Measurements from ENCODE around the gene DST. TPM values are rescaled to one million over a fixed set of nuclear protein-coding genes. Genes with fewer than 3 reads are reported as not detected.
A peak's percentile ranks its signal among the peaks of the same experiment; 100 is the strongest.

Gene DST
- total and polyA plus RNA-seq, 2 of the 8 experiments (the other 6 are each of a cell fraction or from before 2014, with no cell fraction given): 49.4 to 116 TPM

DNA sequence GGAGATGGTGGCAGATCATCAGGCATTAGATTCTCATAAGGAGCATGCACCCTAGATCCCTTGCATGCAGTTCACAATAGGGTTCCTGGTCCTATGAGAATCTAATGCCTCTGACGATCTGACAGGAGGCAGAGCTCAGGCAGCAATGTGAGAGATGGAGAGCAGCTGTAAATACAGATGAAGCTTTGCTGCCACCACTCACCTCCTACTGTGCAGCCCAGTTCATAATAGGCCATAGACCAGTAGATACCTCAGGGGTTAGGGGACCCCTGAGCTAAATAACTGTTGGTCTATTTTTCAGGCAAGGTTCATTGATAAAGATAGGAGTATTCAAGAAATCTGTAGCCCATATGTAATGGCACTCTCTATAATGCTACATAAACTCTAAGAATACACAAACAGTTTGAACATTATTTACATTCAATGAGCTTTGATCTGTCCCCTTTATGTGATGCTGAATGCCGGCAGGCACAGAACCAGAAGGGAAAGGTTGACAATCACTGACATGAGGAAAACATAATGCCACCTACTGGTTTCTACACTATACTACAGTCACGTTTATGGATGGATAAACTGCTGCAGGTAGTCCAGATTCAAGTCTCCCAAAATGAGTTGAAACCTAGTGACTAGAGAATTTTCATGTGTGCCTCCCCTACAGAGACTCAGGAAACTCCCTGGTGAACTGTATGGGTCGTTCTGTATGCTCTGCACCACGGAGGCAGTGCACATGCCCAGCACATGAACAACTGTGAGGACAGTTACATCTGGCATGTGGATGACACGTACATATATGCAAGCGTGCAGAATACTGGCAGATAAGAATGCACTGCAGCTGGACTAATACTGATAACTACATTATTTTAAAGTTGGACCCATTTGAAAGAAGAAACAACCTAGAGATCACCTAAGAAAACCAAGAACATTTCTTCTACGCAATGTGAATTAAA lies 72.0 kb downstream of the DST start (continued):
- TF ChIP-seq, protein P1, sequence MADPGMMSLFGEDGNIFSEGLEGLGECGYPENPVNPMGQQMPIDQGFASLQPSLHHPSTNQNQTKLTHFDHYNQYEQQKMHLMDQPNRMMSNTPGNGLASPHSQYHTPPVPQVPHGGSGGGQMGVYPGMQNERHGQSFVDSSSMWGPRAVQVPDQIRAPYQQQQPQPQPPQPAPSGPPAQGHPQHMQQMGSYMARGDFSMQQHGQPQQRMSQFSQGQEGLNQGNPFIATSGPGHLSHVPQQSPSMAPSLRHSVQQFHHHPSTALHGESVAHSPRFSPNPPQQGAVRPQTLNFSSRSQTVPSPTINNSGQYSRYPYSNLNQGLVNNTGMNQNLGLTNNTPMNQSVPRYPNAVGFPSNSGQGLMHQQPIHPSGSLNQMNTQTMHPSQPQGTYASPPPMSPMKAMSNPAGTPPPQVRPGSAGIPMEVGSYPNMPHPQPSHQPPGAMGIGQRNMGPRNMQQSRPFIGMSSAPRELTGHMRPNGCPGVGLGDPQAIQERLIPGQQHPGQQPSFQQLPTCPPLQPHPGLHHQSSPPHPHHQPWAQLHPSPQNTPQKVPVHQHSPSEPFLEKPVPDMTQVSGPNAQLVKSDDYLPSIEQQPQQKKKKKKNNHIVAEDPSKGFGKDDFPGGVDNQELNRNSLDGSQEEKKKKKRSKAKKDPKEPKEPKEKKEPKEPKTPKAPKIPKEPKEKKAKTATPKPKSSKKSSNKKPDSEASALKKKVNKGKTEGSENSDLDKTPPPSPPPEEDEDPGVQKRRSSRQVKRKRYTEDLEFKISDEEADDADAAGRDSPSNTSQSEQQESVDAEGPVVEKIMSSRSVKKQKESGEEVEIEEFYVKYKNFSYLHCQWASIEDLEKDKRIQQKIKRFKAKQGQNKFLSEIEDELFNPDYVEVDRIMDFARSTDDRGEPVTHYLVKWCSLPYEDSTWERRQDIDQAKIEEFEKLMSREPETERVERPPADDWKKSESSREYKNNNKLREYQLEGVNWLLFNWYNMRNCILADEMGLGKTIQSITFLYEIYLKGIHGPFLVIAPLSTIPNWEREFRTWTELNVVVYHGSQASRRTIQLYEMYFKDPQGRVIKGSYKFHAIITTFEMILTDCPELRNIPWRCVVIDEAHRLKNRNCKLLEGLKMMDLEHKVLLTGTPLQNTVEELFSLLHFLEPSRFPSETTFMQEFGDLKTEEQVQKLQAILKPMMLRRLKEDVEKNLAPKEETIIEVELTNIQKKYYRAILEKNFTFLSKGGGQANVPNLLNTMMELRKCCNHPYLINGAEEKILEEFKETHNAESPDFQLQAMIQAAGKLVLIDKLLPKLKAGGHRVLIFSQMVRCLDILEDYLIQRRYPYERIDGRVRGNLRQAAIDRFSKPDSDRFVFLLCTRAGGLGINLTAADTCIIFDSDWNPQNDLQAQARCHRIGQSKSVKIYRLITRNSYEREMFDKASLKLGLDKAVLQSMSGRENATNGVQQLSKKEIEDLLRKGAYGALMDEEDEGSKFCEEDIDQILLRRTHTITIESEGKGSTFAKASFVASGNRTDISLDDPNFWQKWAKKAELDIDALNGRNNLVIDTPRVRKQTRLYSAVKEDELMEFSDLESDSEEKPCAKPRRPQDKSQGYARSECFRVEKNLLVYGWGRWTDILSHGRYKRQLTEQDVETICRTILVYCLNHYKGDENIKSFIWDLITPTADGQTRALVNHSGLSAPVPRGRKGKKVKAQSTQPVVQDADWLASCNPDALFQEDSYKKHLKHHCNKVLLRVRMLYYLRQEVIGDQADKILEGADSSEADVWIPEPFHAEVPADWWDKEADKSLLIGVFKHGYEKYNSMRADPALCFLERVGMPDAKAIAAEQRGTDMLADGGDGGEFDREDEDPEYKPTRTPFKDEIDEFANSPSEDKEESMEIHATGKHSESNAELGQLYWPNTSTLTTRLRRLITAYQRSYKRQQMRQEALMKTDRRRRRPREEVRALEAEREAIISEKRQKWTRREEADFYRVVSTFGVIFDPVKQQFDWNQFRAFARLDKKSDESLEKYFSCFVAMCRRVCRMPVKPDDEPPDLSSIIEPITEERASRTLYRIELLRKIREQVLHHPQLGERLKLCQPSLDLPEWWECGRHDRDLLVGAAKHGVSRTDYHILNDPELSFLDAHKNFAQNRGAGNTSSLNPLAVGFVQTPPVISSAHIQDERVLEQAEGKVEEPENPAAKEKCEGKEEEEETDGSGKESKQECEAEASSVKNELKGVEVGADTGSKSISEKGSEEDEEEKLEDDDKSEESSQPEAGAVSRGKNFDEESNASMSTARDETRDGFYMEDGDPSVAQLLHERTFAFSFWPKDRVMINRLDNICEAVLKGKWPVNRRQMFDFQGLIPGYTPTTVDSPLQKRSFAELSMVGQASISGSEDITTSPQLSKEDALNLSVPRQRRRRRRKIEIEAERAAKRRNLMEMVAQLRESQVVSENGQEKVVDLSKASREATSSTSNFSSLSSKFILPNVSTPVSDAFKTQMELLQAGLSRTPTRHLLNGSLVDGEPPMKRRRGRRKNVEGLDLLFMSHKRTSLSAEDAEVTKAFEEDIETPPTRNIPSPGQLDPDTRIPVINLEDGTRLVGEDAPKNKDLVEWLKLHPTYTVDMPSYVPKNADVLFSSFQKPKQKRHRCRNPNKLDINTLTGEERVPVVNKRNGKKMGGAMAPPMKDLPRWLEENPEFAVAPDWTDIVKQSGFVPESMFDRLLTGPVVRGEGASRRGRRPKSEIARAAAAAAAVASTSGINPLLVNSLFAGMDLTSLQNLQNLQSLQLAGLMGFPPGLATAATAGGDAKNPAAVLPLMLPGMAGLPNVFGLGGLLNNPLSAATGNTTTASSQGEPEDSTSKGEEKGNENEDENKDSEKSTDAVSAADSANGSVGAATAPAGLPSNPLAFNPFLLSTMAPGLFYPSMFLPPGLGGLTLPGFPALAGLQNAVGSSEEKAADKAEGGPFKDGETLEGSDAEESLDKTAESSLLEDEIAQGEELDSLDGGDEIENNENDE (IDR thresholded peaks at IDR 0.05; ENCODE audit: insufficient replicate concordance, low read length): no peak
- peak; percentile 35 to 39 for TF ChIP-seq RAD21 (IDR thresholded peaks at IDR 0.05 in 1 of 2, conservative IDR thresholded peaks at IDR 0.05 in 1 of 2; ENCODE audit: low read depth in 2 of 2, low read length in 2 of 2)
- TF ChIP-seq TCF12 (IDR thresholded peaks at IDR 0.05; ENCODE audit: low read depth, low read length): no peak
- TF ChIP-seq SIRT6 (IDR thresholded peaks at IDR 0.05; ENCODE audit: low read length): no peak
- no peak for TF ChIP-seq EGR1 (IDR thresholded peaks at IDR 0.05; ENCODE audit: borderline replicate concordance, low read depth, low read length)
- TF ChIP-seq RFX5 (IDR thresholded peaks at IDR 0.05; ENCODE audit: borderline replicate concordance, low read depth, low read length): no peak
- no peak for TF ChIP-seq RBBP5 (IDR thresholded peaks at IDR 0.05; ENCODE audit: borderline replicate concordance, low read depth, low read length)
